ENCODE data around the gene LARGE1.

DNA sequence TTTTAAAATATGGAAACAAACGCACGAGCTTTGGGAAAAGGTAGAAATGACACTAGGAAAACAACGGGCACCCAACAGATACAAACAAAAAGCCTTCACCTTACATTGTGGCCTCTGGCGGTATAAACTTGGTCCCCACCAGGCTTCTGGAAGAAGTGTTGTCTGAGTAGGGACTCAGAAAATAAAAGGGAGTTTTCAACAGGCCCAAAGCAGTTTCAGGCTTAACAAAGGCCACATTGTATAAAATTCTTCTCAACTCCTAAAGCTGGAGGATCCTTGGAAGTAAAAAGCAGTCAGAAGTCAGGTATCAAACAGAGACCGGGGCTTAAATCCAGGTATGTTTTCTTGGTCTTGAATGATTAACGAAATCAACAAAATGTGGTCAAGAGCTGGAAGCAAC, 61.0 kb downstream of the LARGE1 start:
- TF ChIP-seq, protein P1, sequence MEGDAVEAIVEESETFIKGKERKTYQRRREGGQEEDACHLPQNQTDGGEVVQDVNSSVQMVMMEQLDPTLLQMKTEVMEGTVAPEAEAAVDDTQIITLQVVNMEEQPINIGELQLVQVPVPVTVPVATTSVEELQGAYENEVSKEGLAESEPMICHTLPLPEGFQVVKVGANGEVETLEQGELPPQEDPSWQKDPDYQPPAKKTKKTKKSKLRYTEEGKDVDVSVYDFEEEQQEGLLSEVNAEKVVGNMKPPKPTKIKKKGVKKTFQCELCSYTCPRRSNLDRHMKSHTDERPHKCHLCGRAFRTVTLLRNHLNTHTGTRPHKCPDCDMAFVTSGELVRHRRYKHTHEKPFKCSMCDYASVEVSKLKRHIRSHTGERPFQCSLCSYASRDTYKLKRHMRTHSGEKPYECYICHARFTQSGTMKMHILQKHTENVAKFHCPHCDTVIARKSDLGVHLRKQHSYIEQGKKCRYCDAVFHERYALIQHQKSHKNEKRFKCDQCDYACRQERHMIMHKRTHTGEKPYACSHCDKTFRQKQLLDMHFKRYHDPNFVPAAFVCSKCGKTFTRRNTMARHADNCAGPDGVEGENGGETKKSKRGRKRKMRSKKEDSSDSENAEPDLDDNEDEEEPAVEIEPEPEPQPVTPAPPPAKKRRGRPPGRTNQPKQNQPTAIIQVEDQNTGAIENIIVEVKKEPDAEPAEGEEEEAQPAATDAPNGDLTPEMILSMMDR (IDR thresholded peaks at IDR 0.05), result no peak
- TF ChIP-seq POLR2A (IDR thresholded peaks at IDR 0.05), result no peak

Data from Peyer's patch (tissue), 4 donors.